Naive thymus-derived CD8-positive, alpha-beta T cell (primary cell): Measurements from ENCODE around the gene COPG1. TPM values are rescaled to one million over a fixed set of nuclear protein-coding genes. Genes with fewer than 3 reads are reported as not detected.
A peak's percentile ranks its signal among the peaks of the same experiment; 100 is the strongest.
"Not testable (repeated sequence)": the region's sequence is repeated elsewhere in the genome, so short reads cannot be mapped to it uniquely, and the experiment has no call there.

Experiments used
- ATAC-seq, 2 donors: fragments of 150-1000 bp; cut with Tn5 transposase in 1 of 2; sonication (Bioruptor Pico), chemical (Tn5 transposase) in 1 of 2; 1 replicate in 1 of 2; 2 replicates in 1 of 2; pipeline ENCODE4 v1.10.0; 2021; ENCODE audit warnings: mild to moderate bottlenecking in 2 of 2, moderate library complexity in 2 of 2
- POLR2A ChIA-PET: fragments of 350-600 bp; sonication (Branson Sonifier 250); formaldehyde crosslinking; loops from one replicate; lab custom pipeline; 2021; ENCODE audit warnings: antibody characterized with exemption; lab: Charles Lee
- DNase-seq, 10 donors: peaks; one replicate each; pipeline versions ENCODE4 v3.0.0 to v3.0.0-alpha.2; 2020 to 2022
- H3K27ac Mint-ChIP-seq, 10 donors: one replicate each; pipeline ENCODE4 v1.8.0; 2020 to 2022; ENCODE audit warnings: mild to moderate bottlenecking in 10 of 10, mixed read lengths in 10 of 10, moderate library complexity in 4 of 10, inconsistent platforms in 1 of 10
- H3K27me3 Mint-ChIP-seq, 5 donors: one replicate each; pipeline ENCODE4 v1.8.0; 2021 to 2022; ENCODE audit warnings: mixed read lengths in 5 of 5
- H3K36me3 Mint-ChIP-seq, 3 donors: one replicate each; pipeline ENCODE4 v1.8.0; 2020 to 2022; ENCODE audit warnings: mixed read lengths in 3 of 3, mild to moderate bottlenecking in 2 of 3, inconsistent platforms in 1 of 3
- H3K4me1 Mint-ChIP-seq, 4 donors: one replicate each; pipeline ENCODE4 v1.8.0; 2021 to 2022; ENCODE audit warnings: mixed read lengths in 4 of 4
- H3K4me3 Mint-ChIP-seq, 10 donors: one replicate each; pipeline ENCODE4 v1.8.0; 2020 to 2022; ENCODE audit warnings: mild to moderate bottlenecking in 10 of 10, mixed read lengths in 10 of 10, moderate library complexity in 6 of 10, inconsistent platforms in 1 of 10
- H3K9me3 Mint-ChIP-seq, 9 donors: one replicate each; pipeline ENCODE4 v1.8.0; 2020 to 2022; ENCODE audit warnings: mixed read lengths in 9 of 9, mild to moderate bottlenecking in 3 of 9, inconsistent platforms in 1 of 9, moderate library complexity in 1 of 9
- polyA plus RNA-seq, 3 donors: library from polyadenylated mRNA; unstranded; fragments of 300-500 nt; fragmentation: Illumina TruSeq; gene quantifications; one replicate each; pipeline ENCODE4 v1.2.3, GENCODE V29; 2021
- total RNA-seq, 8 experiments: library from RNA in 2 of 8; stranded (reverse) in 2 of 8; gene quantifications; one replicate each; pipeline ENCODE4 v1.2.3 and lab custom pipeline; 2021 to 2026

COPG1 gene
- total and polyA plus RNA-seq, 5 experiments from 2014 or later = 54.0 to 113 (median 75.5) TPM

DNA sequence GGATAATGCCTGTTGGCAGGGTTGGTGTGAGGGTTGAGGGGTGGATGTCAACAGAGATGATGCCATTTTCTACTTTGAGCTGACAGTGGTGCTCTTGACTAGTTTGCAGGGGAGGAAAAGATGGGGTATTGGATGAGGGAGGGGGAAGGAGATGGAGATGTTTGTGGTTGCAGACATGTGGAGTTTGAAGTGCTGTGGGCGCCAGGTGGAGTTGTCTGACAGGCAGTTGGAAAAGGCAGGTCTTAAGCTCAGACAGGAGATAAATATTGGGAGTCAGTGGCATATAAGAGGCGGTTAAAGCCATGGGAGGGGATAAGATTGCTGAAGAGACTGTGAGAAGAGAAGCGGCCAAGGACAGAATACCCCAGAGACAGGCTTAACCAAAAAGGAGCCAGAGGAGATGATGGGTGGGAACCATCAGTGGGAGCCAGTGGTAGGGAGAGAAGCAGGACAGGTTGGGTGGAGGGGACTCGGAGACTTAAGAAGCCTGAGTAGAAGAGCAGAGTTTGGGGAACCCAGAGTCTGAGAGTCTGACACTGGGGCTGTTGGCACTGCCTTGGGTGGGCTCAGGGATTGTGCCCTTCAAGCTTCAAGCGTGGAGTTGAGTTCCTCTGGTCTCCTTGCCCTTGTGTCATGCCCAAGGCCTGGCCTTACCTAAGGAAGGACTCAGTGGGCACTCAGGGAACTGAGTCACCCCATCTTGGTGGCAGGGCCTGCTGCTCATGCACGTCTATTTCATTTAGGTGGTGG lies 13.9 kb downstream of the COPG1 start:
- DNase-seq (no peak), ATAC-seq (no peak)
- no peaks in the 10 kb centered on the region for H3K9me3 Mint-ChIP-seq
- H3K27ac Mint-ChIP-seq = peak overlapping the region in 5 of 10 donors; percentile 44 to 73 (median 62)
- H3K27me3 Mint-ChIP-seq = no peaks in the 10 kb centered on the region
- peaks cover 2 to 14% (median 12%) of the 10 kb centered on the region in 4 donors for H3K4me1 Mint-ChIP-seq
- no peak overlapping the region for H3K4me3 Mint-ChIP-seq
- POLR2A ChIA-PET = no interaction called here
- H3K36me3 Mint-ChIP-seq = peaks cover 4 to 96% (median 25%) of the 10 kb centered on the region in 3 donors

DNA sequence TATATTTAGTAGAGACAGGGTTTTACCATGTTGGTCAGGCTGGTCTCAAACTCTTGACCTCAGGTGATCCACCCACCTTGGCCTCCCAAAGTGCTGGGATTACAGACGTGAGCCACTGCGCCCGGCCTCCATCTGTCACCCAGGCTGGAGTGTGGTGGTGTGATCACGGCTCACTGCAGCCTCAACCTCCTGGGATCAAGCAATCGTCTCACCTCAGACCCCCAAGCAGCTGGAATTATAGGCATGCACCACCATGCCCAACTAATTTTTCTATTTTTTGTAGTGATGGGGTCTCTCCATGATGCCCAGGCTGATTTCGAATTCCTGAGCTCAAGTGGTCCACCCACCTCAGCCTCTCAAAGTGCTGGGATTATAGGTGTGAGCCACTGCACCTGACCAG lies 15.6 kb downstream of the COPG1 start:
- POLR2A ChIA-PET, H3K27ac Mint-ChIP-seq, H3K9me3 Mint-ChIP-seq, H3K4me3 Mint-ChIP-seq, H3K27me3 Mint-ChIP-seq, ATAC-seq, DNase-seq: not testable (repeated sequence)
- peaks cover 4 to 94% (median 25%) of the 10 kb centered on the region in 3 donors for H3K36me3 Mint-ChIP-seq
- H3K4me1 Mint-ChIP-seq = peaks cover 0 to 15% (median 11%) of the 10 kb centered on the region in 4 donors

DNA sequence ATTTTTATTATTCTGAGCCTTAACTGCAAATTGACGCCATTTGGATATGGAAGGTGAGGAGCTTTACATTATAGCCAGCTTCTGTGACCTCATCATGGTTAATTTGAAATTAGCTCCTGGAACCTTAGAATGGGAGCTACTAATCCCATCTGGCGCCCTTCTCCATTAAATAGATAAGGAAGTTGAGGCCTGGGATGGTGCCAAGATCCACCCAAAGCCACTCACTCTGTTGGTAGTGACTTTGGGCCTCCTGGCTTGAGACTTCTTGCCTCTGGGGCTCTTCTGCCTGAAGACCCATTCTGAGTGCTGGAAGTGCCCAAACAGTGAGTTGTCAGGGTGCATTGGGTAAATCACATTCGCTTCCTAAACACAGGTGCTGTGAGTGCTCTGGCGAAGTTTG lies 17.2 kb downstream of the COPG1 start:
- H3K36me3 Mint-ChIP-seq = peaks cover 2 to 94% (median 29%) of the 10 kb centered on the region in 3 donors
- H3K4me3 Mint-ChIP-seq = no peak overlapping the region
- peak overlapping the region in 2 of 10 donors; percentile 43 to 44 for H3K27ac Mint-ChIP-seq
- ATAC-seq (no peak), DNase-seq (no peak)
- no peaks in the 10 kb centered on the region for H3K9me3 Mint-ChIP-seq
- peaks cover 0 to 13% (median 5%) of the 10 kb centered on the region in 4 donors for H3K4me1 Mint-ChIP-seq
- POLR2A ChIA-PET = interaction anchor here (0.8 to 0.9 kb wide), 3 partner anchors 12 to 198 kb away, joined by 3 read pairs; partner anchors contain the start of gene HMCES
- H3K27me3 Mint-ChIP-seq = no peaks in the 10 kb centered on the region

DNA sequence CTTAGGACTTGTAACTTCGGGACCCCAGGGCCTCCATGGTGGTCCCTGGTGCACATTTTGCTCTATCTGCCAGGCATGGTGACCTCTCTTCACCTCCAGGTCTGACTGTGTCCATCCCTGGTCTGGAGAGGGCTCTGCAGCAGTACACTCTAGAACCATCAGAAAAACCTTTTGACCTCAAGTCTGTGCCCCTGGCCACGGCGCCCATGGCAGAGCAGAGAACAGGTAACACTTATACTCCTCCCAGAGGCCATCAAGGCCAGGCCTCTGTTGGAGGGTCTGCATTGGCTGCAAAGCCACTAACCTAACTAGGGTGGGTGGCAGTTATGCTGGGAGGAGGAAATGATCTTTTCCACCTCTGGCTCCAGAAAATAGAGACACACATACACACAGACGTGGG lies 19.0 kb downstream of the COPG1 start:
- ATAC-seq = no peak
- no peaks in the 10 kb centered on the region for H3K27me3 Mint-ChIP-seq

DNA sequence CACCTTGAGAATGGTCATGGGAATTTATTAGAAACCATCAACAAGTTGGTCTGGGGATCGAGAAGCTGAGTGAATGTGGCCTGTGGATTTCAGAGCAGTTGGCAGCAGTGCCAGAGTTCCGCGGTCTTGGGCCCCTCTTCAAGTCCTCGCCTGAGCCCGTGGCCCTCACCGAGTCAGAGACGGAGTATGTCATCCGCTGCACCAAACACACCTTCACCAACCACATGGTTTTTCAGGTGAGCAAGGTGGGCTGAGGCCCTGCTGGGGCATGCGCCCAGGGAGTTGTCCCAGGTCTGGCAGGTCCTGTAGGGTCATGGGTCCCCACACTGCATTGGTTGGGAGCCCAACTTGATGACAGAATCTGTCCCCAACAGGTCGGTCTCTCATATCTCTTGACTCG lies 22.3 kb downstream of the COPG1 start:
- peaks cover 0 to 96% (median 23%) of the 10 kb centered on the region in 3 donors for H3K36me3 Mint-ChIP-seq
- POLR2A ChIA-PET = interaction anchor here (1.4 kb wide), 1 partner anchor 44 kb away, joined by 10 read pairs; a partner anchor contains a TSS
- no peak overlapping the region for H3K4me3 Mint-ChIP-seq
- peaks cover 0 to 13% (median 4%) of the 10 kb centered on the region in 4 donors for H3K4me1 Mint-ChIP-seq
- DNase-seq (no peak), ATAC-seq (no peak)
- peak overlapping the region in 4 of 10 donors; percentile 17 to 86 (median 44) for H3K27ac Mint-ChIP-seq
- no peaks in the 10 kb centered on the region for H3K27me3 Mint-ChIP-seq
- H3K9me3 Mint-ChIP-seq = no peaks in the 10 kb centered on the region

More for the DNA sequence above, 19.0 kb downstream of the COPG1 start:
- Mint-ChIP-seq H3K9me3 (no peaks in the 10 kb centered on the region), H3K36me3 (peaks cover 0 to 94% (median 27%) of the 10 kb centered on the region in 3 donors), H3K27ac (peak overlapping the region in 3 of 10 donors; percentile 33 to 53 (median 46)), H3K4me3 (no peak overlapping the region), H3K4me1 (peaks cover 0 to 8% (median under 1%) of the 10 kb centered on the region in 4 donors)
- POLR2A ChIA-PET = no interaction called here
- DNase-seq = no peak

DNA sequence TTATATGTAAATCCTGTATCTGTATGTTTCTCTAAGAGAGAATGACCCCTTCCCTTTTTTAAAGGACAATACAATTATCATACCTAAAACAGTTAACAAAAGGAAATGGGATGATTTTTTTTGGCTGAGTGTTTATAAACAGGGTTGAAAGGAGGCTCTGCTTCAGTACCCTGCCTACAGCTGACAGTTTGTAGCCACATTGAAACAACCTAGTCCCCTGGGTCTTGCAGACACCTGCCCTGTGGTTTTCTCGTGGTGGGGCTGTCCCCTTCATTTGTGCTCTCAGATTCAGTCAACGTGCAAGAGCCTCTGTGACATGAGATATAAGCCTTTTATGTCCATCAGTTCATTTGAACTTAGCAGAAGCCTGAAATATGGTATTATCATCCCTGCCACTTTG lies 27.0 kb downstream of the COPG1 start:
- Mint-ChIP-seq H3K4me3 (peak overlapping the region in 2 of 10 donors; percentile 57 to 60), H3K4me1 (peaks cover 20 to 47% (median 25%) of the 10 kb centered on the region in 4 donors), H3K27me3 (no peaks in the 10 kb centered on the region), H3K36me3 (peaks cover 4 to 74% (median 9%) of the 10 kb centered on the region in 3 donors), H3K9me3 (no peaks in the 10 kb centered on the region), H3K27ac (peak overlapping the region in 8 of 10 donors; percentile 40 to 78 (median 58))
- peak in 1 of 10 donors; percentile 33 for DNase-seq
- no peak for ATAC-seq
- POLR2A ChIA-PET = interaction anchor here (0.6 to 5.0 kb wide), 4 partner anchors 38 to 552 kb away, joined by 3 to 151 read pairs (median 4); a partner anchor contains a TSS

GRCh38 chr3:129277829-129278271 lies 28.4 kb downstream of the COPG1 start:
- POLR2A ChIA-PET = interaction anchor here (1.0 to 5.0 kb wide), 7 partner anchors 24 to 157 kb away, joined by 3 to 151 read pairs (median 4); partner anchors contain the start of gene RAB43
- H3K36me3 Mint-ChIP-seq = peaks cover 4 to 70% (median 8%) of the 10 kb centered on the region in 3 donors
- H3K4me3 Mint-ChIP-seq = peak overlapping the region; percentile 87 to 99 (median 94)
- H3K4me1 Mint-ChIP-seq = peaks cover 22 to 61% (median 38%) of the 10 kb centered on the region in 4 donors
- DNase-seq (peak in 1 of 10 donors; percentile 11), ATAC-seq (no peak)
- no peaks in the 10 kb centered on the region for H3K27me3 Mint-ChIP-seq
- H3K27ac Mint-ChIP-seq = peak overlapping the region; percentile 87 to 99 (median 97)
- H3K9me3 Mint-ChIP-seq = no peaks in the 10 kb centered on the region

DNA sequence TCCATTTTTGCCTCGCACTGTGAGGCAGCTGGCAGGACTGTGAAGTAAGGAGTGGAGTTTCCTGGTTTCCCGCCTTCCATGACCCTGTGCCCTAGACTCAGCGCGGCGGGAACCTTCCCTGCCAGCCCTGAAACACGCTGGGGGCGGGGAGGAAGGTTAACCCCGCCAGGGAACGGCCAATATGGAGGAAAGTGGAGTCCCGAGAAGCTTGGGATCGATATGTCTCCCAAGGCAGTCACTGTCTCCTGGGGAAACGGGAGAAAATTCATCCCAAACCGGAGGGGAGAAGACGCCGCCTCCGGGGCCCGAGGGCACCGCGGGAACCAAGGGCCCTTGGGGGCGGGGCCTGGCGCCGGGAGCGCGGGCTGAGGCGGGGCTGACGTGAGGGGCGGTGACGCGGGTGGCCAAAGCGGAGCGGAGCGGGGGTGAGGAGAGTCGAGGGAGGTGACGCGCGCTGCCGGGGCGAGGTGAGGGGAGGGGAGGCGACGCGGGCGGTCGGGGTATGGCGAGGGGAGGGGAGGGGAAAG lies 29.1 kb downstream of the COPG1 start, which contains the start of gene HMCES:
HMCES (plus strand) TSS at position 432 of the 527 bp plus-strand sequence. CDS start 863 bp downstream, outside the sequence.
- peaks cover 22 to 68% (median 43%) of the 10 kb centered on the region in 4 donors for H3K4me1 Mint-ChIP-seq
- DNase-seq (peak; percentile 92 to 97 (median 94)), ATAC-seq (peak; percentile 88 to 89)
- H3K9me3 Mint-ChIP-seq = no peaks in the 10 kb centered on the region
- peak within 1 kb of the TSS; percentile 89 to 99 (median 98) for H3K4me3 Mint-ChIP-seq
- H3K27me3 Mint-ChIP-seq = no peaks in the 10 kb centered on the region
- POLR2A ChIA-PET = interaction anchor here (0.9 to 5.0 kb wide), 10 partner anchors 11 to 157 kb away, joined by 3 to 151 read pairs (median 4); partner anchors contain the start of genes COPG1 and RAB43
- peaks cover 4 to 68% (median 8%) of the 10 kb centered on the region in 3 donors for H3K36me3 Mint-ChIP-seq
- peak within 1 kb of the TSS; percentile 87 to 100 (median 99) for H3K27ac Mint-ChIP-seq

DNA sequence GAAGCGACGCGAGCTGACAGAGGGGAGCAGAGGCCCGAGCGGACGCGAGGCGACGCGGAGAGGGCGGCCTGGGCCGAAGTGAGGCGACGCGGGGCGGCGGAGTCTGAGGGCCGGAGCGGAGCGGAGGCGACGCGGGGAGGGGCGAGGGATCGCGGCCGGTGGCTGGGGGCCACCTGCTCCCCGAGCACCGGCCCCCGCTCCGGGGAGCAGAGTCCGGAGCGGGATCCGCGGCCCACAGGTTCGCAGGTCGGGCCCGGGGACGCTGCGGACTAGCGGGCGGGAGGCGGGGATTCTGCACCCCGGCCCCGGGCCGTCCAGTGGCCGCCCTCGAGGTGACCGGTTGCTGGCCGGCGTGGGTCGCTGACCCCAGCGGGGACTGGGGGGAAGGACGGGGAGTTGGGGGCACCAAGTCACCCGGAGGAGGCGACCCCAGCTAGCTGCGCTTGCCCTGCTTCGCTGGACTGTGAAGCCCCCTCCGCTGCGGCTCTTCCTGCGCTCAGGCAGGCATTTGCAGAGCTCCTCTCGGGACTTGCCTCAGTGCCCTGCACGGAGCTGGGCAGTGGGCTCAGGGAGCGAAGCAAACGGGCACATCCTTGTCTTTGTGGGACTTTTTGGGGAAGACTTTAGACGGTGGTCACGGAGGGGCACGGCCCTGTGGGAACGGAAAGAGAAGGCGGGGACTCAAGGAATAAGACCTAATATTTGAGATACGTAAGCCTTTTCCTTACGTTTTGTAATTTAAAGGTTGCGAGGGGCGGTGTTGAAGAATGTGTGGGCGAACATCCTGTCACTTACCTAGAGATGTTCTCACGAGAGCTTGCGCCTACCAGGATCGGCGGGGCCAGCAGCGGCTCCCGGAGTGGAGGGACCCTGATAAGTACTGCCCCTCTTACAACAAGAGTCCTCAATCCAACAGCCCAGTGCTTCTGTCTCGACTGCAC lies 29.8 kb downstream of the COPG1 start:
- Mint-ChIP-seq H3K36me3 (peaks cover 4 to 66% (median 8%) of the 10 kb centered on the region in 3 donors), H3K9me3 (no peaks in the 10 kb centered on the region), H3K27me3 (no peaks in the 10 kb centered on the region), H3K27ac (peak overlapping the region; percentile 87 to 100 (median 99)), H3K4me3 (peak overlapping the region; percentile 89 to 99 (median 98)), H3K4me1 (peaks cover 21 to 75% (median 50%) of the 10 kb centered on the region in 4 donors)
- POLR2A ChIA-PET = interaction anchor here (0.6 to 5.0 kb wide), 18 partner anchors 12 to 1689 kb away, joined by 3 to 151 read pairs (median 4); partner anchors contain the start of genes ACAD9, COPG1, IFT122 and MBD4
- DNase-seq (peak; percentile 10 to 81 (median 58)), ATAC-seq (peak; percentile 42 to 47)

DNA sequence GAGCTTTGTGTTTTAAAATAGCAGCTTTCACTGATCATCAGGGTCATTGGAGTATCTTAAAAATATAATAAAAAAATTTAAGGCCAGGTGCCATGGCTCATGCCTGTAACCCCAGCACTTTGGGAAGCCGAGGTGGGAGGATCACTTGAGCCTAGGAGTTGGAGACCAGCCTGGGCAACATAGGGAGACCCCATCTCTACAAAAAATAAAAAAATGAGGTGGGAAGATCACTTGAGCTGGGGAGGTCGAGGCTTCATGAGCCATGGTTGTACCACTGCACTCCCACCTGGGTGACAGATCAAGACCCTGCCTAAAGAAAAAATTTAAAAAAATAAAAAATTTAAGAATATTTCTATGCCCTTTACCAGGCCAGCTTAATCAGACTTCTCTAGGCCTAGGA lies 30.8 kb downstream of the COPG1 start:
- no peaks in the 10 kb centered on the region for H3K27me3 Mint-ChIP-seq
- DNase-seq (no peak), ATAC-seq (no peak)
- peak overlapping the region; percentile 89 to 99 (median 98) for H3K4me3 Mint-ChIP-seq
- peak overlapping the region in 8 of 10 donors; percentile 87 to 100 (median 98) for H3K27ac Mint-ChIP-seq
- no peaks in the 10 kb centered on the region for H3K9me3 Mint-ChIP-seq
- POLR2A ChIA-PET = interaction anchor here (0.9 to 5.0 kb wide), 8 partner anchors 13 to 401 kb away, joined by 3 to 151 read pairs (median 5); partner anchors contain the start of genes ACAD9, COPG1, IFT122 and MBD4
- H3K36me3 Mint-ChIP-seq = peaks cover 3 to 65% (median 4%) of the 10 kb centered on the region in 3 donors
- peaks cover 24 to 83% (median 59%) of the 10 kb centered on the region in 4 donors for H3K4me1 Mint-ChIP-seq

- no peaks in the 10 kb centered on the region for H3K27me3 Mint-ChIP-seq
- no peak for DNase-seq
- peak overlapping the region in 9 of 10 donors; percentile 22 to 74 (median 30) for H3K4me3 Mint-ChIP-seq
- peak overlapping the region in 9 of 10 donors; percentile 35 to 95 (median 78) for H3K27ac Mint-ChIP-seq
- peaks cover 26 to 79% (median 66%) of the 10 kb centered on the region in 4 donors for H3K4me1 Mint-ChIP-seq
- no peak for ATAC-seq
- peaks cover 3 to 63% (median 4%) of the 10 kb centered on the region in 3 donors for H3K36me3 Mint-ChIP-seq
- POLR2A ChIA-PET = interaction anchor here (0.6 to 3.9 kb wide), 2 partner anchors 33 to 108 kb away, joined by 3 to 43 read pairs; a partner anchor contains a TSS
- H3K9me3 Mint-ChIP-seq = no peaks in the 10 kb centered on the region
Observed at GRCh38 chr3:129281726-129282125, 32.3 kb downstream of the COPG1 start.
